Measurements from ENCODE around the gene DOCK2.

DOCK2 gene

DNA sequence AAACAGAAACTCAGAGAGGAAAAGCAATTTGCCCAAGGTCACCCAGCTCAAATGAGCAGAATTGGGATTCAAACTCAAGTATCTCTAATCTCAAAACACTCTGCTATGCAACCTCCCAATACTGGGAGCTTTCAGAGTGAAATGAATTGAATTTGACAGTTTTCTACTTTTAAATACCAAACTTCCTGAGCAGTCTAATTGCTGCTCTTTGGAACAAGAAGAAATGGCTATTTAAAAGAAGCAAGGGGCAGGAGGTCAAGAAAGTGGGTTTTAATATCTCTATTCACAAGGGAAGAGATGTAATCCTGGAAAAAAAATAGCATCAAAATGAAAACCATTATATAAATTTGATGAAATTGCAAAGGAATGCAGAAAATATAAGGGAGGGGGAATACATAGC lies 200.6 kb downstream of the DOCK2 start (continued):
- TF ChIP-seq TSHZ1 (tag by site-specific recombination; IDR thresholded peaks at IDR 0.05; ENCODE audit: borderline replicate concordance): no peak
- TF ChIP-seq ZNF544 (tag by site-specific recombination; IDR thresholded peaks at IDR 0.05): no peak
- no peak for TF ChIP-seq ZSCAN16 (tag by site-specific recombination; IDR thresholded peaks at IDR 0.05)

DNA sequence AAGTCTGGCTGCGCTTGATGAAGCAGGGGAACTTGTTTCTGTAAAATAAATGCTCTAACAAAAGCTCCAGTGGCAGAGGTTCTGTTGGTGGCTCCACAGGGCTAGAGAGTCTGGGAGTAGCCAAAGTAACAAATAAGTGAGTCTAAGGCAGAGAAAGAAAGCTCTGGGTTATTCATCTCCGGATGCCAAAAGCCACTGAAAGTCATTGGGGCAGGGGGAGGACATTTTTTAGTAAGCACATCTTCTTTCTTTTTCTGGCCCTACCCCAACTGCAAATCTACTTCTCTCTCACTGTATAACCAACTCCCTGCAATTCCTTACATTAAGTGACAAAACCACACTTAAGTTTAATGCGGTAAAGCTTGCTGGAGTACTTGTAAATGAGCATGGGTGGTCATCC lies 201.6 kb downstream of the DOCK2 start:
- no peak overlapping the region for H3K27ac ChIP-seq (ENCODE audit: extremely low read depth, low read depth, low read length)
- H3K9me3 ChIP-seq (ENCODE audit: control insufficient read depth, insufficient read depth, low read depth, low read length): no peaks in the 10 kb centered on the region
- H3K4me1 ChIP-seq (ENCODE audit: control insufficient read depth, insufficient read depth, low read length): no peaks in the 10 kb centered on the region
- no peak for TF ChIP-seq ZNF138 (tag by site-specific recombination; IDR thresholded peaks at IDR 0.05; ENCODE audit: borderline replicate concordance)
- TF ChIP-seq ZFP3 (tag by site-specific recombination; IDR thresholded peaks at IDR 0.05; ENCODE audit: low read depth): no peak
- no peak for TF ChIP-seq SCRT2 (tag by site-specific recombination; IDR thresholded peaks at IDR 0.05)
- TF ChIP-seq ZNF121 (tag by site-specific recombination; IDR thresholded peaks at IDR 0.05): no peak
- TF ChIP-seq ZNF561 (tag by site-specific recombination; IDR thresholded peaks at IDR 0.05; ENCODE audit: borderline replicate concordance): no peak
- no peak for TF ChIP-seq ZNF704 (tag by site-specific recombination; IDR thresholded peaks at IDR 0.05)
- TF ChIP-seq PRDM10 (tag by site-specific recombination; IDR thresholded peaks at IDR 0.05): no peak
- TF ChIP-seq ZNF621 (tag by site-specific recombination; IDR thresholded peaks at IDR 0.05): no peak
- no peak for TF ChIP-seq ZNF350 (tag by site-specific recombination; IDR thresholded peaks at IDR 0.05)
- TF ChIP-seq ZNF10 (tag by site-specific recombination; IDR thresholded peaks at IDR 0.05): no peak
- no peak for TF ChIP-seq ZNF548 (tag by site-specific recombination; IDR thresholded peaks at IDR 0.05)
- H3K4me3 ChIP-seq (ENCODE audit: low read depth, low read length): no peak overlapping the region
- no peaks in the 10 kb centered on the region for H3K36me3 ChIP-seq (ENCODE audit: control insufficient read depth in 2 of 2, insufficient read depth in 1 of 2, low read length in 2 of 2)
- ChIA-PET POLR2A (no interaction called here), CTCF (no interaction called here)

DNA sequence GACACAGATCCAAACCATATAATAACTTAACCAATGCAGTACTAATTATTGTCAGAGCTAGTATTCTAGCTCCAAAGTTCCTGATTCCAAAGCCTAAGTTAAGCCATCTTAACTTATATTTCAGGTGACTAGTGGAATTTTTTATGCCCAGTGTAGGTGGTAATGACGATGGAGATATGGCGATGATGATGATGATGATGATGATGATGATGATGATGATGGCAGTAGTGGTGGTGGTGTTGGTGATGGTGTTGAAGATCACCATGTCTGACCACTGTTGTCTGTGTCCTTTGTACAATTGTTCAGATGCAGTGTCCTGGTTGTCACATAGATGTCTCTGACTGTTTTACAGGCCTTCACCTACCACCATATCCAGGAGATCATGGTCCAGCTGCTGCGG lies 203.3 kb downstream of the DOCK2 start:
- H3K36me3 ChIP-seq (ENCODE audit: control insufficient read depth in 2 of 2, insufficient read depth in 1 of 2, low read length in 2 of 2): no peaks in the 10 kb centered on the region
- H3K9me3 ChIP-seq (ENCODE audit: control insufficient read depth, insufficient read depth, low read depth, low read length): no peaks in the 10 kb centered on the region
- no peak overlapping the region for H3K27ac ChIP-seq (ENCODE audit: extremely low read depth, low read depth, low read length)
- TF ChIP-seq, protein P1, sequence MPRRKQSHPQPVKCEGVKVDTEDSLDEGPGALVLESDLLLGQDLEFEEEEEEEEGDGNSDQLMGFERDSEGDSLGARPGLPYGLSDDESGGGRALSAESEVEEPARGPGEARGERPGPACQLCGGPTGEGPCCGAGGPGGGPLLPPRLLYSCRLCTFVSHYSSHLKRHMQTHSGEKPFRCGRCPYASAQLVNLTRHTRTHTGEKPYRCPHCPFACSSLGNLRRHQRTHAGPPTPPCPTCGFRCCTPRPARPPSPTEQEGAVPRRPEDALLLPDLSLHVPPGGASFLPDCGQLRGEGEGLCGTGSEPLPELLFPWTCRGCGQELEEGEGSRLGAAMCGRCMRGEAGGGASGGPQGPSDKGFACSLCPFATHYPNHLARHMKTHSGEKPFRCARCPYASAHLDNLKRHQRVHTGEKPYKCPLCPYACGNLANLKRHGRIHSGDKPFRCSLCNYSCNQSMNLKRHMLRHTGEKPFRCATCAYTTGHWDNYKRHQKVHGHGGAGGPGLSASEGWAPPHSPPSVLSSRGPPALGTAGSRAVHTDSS (tag by site-specific recombination; IDR thresholded peaks at IDR 0.05): peak; percentile 92
- TF ChIP-seq, protein P2, sequence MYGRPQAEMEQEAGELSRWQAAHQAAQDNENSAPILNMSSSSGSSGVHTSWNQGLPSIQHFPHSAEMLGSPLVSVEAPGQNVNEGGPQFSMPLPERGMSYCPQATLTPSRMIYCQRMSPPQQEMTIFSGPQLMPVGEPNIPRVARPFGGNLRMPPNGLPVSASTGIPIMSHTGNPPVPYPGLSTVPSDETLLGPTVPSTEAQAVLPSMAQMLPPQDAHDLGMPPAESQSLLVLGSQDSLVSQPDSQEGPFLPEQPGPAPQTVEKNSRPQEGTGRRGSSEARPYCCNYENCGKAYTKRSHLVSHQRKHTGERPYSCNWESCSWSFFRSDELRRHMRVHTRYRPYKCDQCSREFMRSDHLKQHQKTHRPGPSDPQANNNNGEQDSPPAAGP (tag by site-specific recombination; IDR thresholded peaks at IDR 0.05): no peak
- no peak overlapping the region for H3K4me3 ChIP-seq (ENCODE audit: low read depth, low read length)
- ChIA-PET CTCF (interaction anchor here (1.0 kb wide), 1 partner anchor 13 kb away, joined by 3 read pairs; no protein-coding TSS in a partner anchor), POLR2A (no interaction called here)
- no peaks in the 10 kb centered on the region for H3K4me1 ChIP-seq (ENCODE audit: control insufficient read depth, insufficient read depth, low read length)

Measured in HEK293 (cell line).